C4-2B (cell line): ENCODE measurements around the gene RIPOR2.

Experiments used
- ZFX ChIP-seq: fragments of 450-650 bp; IDR thresholded peaks from 2 replicates; pipeline ENCODE4 v1.6.1; 2017
- TF ChIP-seq, protein P1 (sequence below): fragments of 450-650 bp; conservative IDR thresholded peaks from 2 replicates; pipeline ENCODE4 v1.5.1; 2017; ENCODE audit warnings: mild to moderate bottlenecking

DNA sequence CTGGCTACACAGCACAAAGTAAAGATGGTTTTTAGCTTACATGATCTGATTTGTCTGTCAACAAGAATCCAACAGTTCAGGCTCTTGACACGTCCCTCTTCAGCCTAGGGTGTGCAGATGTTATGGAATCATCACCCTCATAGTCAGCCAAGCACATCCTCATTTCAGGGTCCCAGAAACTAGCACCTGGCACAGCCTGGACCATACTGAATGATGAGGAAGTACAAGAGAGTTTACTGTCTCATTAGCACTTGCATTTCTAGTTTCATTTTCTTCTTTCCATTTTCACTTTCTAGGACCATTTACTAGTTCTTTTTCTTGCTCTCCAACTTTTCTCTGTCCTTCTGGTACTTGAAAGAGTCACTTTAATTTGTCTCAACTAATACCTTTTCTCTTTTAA, 6.5 kb downstream of the RIPOR2 start:
- TF ChIP-seq, protein P1, sequence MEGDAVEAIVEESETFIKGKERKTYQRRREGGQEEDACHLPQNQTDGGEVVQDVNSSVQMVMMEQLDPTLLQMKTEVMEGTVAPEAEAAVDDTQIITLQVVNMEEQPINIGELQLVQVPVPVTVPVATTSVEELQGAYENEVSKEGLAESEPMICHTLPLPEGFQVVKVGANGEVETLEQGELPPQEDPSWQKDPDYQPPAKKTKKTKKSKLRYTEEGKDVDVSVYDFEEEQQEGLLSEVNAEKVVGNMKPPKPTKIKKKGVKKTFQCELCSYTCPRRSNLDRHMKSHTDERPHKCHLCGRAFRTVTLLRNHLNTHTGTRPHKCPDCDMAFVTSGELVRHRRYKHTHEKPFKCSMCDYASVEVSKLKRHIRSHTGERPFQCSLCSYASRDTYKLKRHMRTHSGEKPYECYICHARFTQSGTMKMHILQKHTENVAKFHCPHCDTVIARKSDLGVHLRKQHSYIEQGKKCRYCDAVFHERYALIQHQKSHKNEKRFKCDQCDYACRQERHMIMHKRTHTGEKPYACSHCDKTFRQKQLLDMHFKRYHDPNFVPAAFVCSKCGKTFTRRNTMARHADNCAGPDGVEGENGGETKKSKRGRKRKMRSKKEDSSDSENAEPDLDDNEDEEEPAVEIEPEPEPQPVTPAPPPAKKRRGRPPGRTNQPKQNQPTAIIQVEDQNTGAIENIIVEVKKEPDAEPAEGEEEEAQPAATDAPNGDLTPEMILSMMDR: no peak
- no peak for TF ChIP-seq ZFX
